ENCODE data around the gene ZNF394.

The ZNF394 gene

DNA sequence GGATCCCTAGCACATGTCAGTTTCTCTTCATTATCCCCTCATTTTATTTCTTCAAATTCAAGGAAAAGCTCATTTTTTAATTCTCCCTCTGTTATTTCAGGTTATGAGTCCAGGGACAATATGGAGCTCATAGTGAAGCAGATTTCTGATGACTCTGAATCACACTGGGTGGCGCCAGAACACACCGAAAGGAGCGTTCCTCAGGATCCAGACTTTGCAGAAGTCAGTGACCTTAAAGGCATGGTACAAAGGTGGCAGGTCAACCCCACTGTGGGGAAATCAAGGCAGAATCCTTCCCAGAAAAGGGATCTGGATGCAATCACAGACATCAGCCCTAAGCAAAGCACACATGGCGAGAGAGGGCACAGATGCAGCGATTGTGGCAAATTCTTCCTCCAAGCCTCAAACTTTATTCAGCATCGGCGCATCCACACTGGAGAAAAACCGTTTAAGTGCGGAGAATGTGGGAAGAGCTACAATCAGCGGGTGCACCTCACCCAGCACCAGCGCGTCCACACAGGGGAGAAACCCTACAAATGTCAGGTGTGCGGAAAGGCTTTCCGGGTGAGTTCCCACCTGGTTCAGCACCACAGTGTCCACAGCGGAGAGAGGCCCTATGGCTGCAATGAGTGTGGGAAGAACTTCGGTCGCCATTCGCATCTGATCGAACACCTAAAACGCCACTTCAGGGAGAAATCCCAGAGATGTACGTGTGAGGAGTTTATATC, 25.8 kb upstream of the ZNF394 start:
- Histone ChIP-seq H2AFZ (ENCODE audit: low read length) (no peak overlapping the region), H4K20me1 (ENCODE audit: insufficient read depth, low read length) (no peaks in the 10 kb centered on the region), H3K79me2 (ENCODE audit: low read length) (no peaks in the 10 kb centered on the region), H3K36me3 (replicated peaks; ENCODE audit: insufficient read depth, low read length) (peaks cover 11% of the 10 kb centered on the region), H3F3A (ENCODE audit: insufficient read depth, low read length) (no peaks in the 10 kb centered on the region), H3K27me3 (replicated peaks; ENCODE audit: insufficient read depth, low read length) (no peaks in the 10 kb centered on the region), H3K27ac (ENCODE audit: low read length) (no peak overlapping the region), H3K4me2 (ENCODE audit: low read depth, low read length) (no peak overlapping the region), H3K4me3 (ENCODE audit: low read length) (no peak overlapping the region), H3K4me1 (ENCODE audit: low read length) (no peaks in the 10 kb centered on the region), H3K9me2 (replicated peaks; ENCODE audit: insufficient read depth, low read length) (no peaks in the 10 kb centered on the region), H3K9me3 (replicated peaks; ENCODE audit: insufficient read depth, low read length) (0 out of 2 replicates have a peak, but pooled peaks cover under 1% of the 10 kb centered on the region), H3K9ac (ENCODE audit: low read length) (no peak overlapping the region)
- TF ChIP-seq, protein P1, sequence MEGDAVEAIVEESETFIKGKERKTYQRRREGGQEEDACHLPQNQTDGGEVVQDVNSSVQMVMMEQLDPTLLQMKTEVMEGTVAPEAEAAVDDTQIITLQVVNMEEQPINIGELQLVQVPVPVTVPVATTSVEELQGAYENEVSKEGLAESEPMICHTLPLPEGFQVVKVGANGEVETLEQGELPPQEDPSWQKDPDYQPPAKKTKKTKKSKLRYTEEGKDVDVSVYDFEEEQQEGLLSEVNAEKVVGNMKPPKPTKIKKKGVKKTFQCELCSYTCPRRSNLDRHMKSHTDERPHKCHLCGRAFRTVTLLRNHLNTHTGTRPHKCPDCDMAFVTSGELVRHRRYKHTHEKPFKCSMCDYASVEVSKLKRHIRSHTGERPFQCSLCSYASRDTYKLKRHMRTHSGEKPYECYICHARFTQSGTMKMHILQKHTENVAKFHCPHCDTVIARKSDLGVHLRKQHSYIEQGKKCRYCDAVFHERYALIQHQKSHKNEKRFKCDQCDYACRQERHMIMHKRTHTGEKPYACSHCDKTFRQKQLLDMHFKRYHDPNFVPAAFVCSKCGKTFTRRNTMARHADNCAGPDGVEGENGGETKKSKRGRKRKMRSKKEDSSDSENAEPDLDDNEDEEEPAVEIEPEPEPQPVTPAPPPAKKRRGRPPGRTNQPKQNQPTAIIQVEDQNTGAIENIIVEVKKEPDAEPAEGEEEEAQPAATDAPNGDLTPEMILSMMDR (IDR thresholded peaks at IDR 0.05; ENCODE audit: low read length), result peak; percentile 29
- TF ChIP-seq EZH2phosphoT487 (IDR thresholded peaks at IDR 0.05; ENCODE audit: low read length), result no peak
- DNase-seq, result no peak

DNA sequence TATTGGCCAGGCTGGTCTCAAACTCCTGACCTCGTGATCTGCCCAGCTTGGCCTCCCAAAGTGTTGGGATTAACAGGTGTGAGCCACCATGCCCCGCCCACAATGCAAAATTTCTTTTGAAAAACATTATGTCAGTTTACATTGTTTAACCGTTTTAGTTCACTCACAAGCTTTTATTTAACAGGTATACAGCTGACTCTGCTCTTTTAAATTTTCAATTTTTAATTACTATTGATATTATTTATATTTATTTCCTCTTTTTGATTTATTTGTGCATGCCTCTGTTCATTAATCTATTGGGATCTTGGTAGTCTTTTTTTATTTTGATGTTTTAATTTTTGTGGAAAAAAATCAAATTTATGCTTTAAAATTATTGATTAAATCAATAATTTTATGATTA, 21.3 kb upstream of the ZNF394 start:
- no peak overlapping the region for H3K9ac ChIP-seq (ENCODE audit: low read length)
- no peaks in the 10 kb centered on the region for H4K20me1 ChIP-seq (ENCODE audit: insufficient read depth, low read length)
- no peak for DNase-seq
- no peaks in the 10 kb centered on the region for H3K79me2 ChIP-seq (ENCODE audit: low read length)
- H3K9me2 ChIP-seq (replicated peaks; ENCODE audit: insufficient read depth, low read length), result no peaks in the 10 kb centered on the region
- H3K27ac ChIP-seq (ENCODE audit: low read length), result no peak overlapping the region
- TF ChIP-seq EZH2 (optimal IDR thresholded peaks at IDR 0.05; ENCODE audit: low read depth, low read length) (no peak), EZH2phosphoT487 (IDR thresholded peaks at IDR 0.05; ENCODE audit: low read length) (no peak)
- TF ChIP-seq, protein P1 (IDR thresholded peaks at IDR 0.05; ENCODE audit: low read length), result no peak
- peaks cover 6% of the 10 kb centered on the region for H3K36me3 ChIP-seq (replicated peaks; ENCODE audit: insufficient read depth, low read length)
- no peaks in the 10 kb centered on the region for H3K4me1 ChIP-seq (ENCODE audit: low read length)
- H3F3A ChIP-seq (ENCODE audit: insufficient read depth, low read length), result no peaks in the 10 kb centered on the region
- H3K4me3 ChIP-seq (ENCODE audit: low read length), result no peak overlapping the region
- H3K27me3 ChIP-seq (replicated peaks; ENCODE audit: insufficient read depth, low read length), result no peaks in the 10 kb centered on the region
- no peaks in the 10 kb centered on the region for H3K9me3 ChIP-seq (replicated peaks; ENCODE audit: insufficient read depth, low read length)
- no peak overlapping the region for H3K4me2 ChIP-seq (ENCODE audit: low read depth, low read length)
- H2AFZ ChIP-seq (ENCODE audit: low read length), result no peak overlapping the region

- peak; percentile 54 for DNase-seq
- Histone ChIP-seq H3K9me2 (replicated peaks; ENCODE audit: insufficient read depth, low read length) (no peaks in the 10 kb centered on the region), H3K27me3 (replicated peaks; ENCODE audit: insufficient read depth, low read length) (no peaks in the 10 kb centered on the region), H3K4me3 (ENCODE audit: low read length) (0 out of 2 replicates have a peak overlapping the region, but pooled peaks have one; percentile 16), H2AFZ (ENCODE audit: low read length) (peak overlapping the region; percentile 18; the same call in 1 of the 2 replicates), H4K20me1 (ENCODE audit: insufficient read depth, low read length) (no peaks in the 10 kb centered on the region), H3K4me1 (ENCODE audit: low read length) (peaks cover 13% of the 10 kb centered on the region), H3K27ac (ENCODE audit: low read length) (peak overlapping the region; percentile 53; the same call in 1 of the 2 replicates), H3K36me3 (replicated peaks; ENCODE audit: insufficient read depth, low read length) (no peaks in the 10 kb centered on the region; the same call in 1 of the 2 replicates), H3K4me2 (ENCODE audit: low read depth, low read length) (peak overlapping the region; percentile 61; the same call in 1 of the 2 replicates), H3K9ac (ENCODE audit: low read length) (no peak overlapping the region), H3K9me3 (replicated peaks; ENCODE audit: insufficient read depth, low read length) (no peaks in the 10 kb centered on the region), H3K79me2 (ENCODE audit: low read length) (peaks cover 35% of the 10 kb centered on the region), H3F3A (ENCODE audit: insufficient read depth, low read length) (peaks cover 12% of the 10 kb centered on the region; the same call in 1 of the 2 replicates)
- TF ChIP-seq EZH2 (optimal IDR thresholded peaks at IDR 0.05; ENCODE audit: low read depth, low read length) (no peak), EZH2phosphoT487 (IDR thresholded peaks at IDR 0.05; ENCODE audit: low read length) (no peak)
- TF ChIP-seq, protein P1 (IDR thresholded peaks at IDR 0.05; ENCODE audit: low read length), result no peak
Observed at GRCh38 chr7:99514050-99514449, 14.0 kb upstream of the ZNF394 start.

Data from MM.1S (cell line).